GM19438 (cell line): ENCODE measurements around the gene CALR3.
"Not testable (repeated sequence)": the region's sequence is repeated elsewhere in the genome, so short reads cannot be mapped to it uniquely, and the experiment has no call there.

Experiments used
- ATAC-seq: cut with Tn5 transposase; IDR thresholded peaks from one replicate; pipeline ENCODE4 v1.9.1; 2021; ENCODE audit warnings: low read depth; ENCODE audit not compliant: unreplicated experiment

Gene CALR3

DNA sequence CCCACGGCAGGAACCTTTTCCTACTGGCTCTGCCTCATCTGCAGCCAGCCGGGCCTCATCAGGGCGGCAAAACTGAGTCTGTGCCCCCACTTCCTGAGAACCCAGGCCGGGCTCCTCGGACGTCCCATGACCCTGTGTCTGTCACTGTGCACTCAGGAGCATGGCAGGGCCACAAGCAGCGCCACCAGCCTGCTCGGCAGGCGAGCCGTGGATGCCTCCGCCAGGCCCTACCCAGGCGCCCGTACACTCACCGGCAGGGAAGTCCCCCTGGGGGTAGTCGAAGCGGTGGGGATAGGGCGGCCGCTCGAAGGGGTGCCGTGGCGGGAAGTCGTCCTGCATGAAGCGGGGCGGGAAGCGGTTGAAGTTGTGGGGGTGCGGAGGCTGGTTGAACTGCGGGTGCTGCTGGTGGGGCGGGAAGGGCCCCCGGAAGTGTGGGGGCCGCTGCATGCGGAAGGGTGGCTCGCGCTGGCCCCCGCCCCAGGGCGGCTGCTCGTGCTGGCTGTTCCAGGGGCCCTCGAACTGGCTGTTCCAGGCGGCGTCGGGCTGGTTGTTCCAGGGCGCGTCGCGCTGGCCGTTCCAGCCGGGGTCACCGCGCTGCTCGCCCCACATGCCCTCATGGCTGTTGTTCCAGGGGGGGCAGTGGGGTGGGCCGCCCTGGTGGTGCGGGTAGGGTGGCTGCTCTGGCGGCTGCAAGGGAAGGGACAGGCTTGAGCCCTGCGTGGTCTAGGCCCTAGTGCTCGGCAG lies 29.2 kb upstream of the CALR3 start:
- ATAC-seq, result no peak

GRCh38 chr19:16522559-16523377 lies 26.8 kb upstream of the CALR3 start:
- no peak for ATAC-seq

GRCh38 chr19:16521715-16522289 lies 25.8 kb upstream of the CALR3 start:
- no peak for ATAC-seq

- no peak for ATAC-seq
Observed at GRCh38 chr19:16520986-16521624, 25.1 kb upstream of the CALR3 start.

- no peak for ATAC-seq
Observed at GRCh38 chr19:16520074-16520973, 24.4 kb upstream of the CALR3 start.

- ATAC-seq, result no peak
Observed at GRCh38 chr19:16519230-16519687, 23.3 kb upstream of the CALR3 start.

DNA sequence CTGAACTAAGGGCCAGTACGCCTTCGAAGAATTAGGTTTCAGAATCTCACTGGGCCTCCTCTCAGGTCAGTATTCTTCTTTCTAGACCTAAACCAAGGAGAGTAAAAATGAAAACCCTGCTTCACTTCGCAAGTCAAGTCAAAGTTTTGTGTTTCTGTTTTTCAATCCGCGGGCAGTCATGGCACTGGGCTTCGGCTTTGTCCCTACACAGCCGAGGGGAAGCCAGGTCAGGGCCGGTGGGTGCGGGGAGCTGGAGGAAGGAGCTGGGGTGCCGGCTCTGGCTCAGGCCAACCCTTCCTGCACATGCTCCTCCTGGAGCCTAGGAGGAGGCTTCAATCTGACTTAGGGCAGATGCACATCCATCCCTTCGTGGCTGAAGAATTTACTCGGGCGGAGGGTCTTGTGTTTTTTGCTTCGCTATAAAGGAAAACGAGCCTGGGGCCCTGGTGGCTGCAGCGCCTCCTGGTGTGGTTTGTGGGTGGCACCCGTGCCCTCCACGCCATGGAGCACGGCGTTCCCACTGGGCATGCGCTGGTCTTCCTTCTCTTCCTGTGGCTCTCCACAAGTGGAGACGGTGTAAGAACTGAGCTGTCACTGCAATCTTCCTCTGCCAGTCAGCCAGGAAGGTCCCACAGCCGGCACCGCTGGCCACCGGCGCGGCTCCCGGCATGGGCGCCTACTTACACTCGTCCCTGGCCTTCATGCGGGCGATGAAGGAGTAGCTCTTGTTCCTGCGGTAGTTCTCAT lies 22.7 kb upstream of the CALR3 start:
- no peak for ATAC-seq

DNA sequence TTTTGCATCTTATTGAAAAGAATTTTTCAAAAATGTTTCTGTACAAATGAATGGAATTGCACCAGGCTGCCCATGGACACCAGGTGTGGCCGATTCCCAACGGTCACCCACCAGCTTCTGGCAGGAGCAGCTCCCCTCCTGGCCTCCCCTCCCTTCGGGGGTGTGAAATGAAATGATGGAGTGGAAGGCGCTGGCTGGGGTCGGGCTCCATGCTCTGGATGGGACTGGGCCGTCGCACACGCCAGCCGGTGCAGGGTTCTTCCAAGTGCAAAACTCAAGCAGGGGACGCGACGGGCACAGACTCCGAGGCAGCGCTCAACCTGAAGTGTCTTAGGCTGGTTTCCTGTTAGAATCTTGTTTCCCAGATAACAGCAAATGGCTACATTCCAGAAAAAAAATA lies 22.1 kb upstream of the CALR3 start:
- ATAC-seq, result no peak

DNA sequence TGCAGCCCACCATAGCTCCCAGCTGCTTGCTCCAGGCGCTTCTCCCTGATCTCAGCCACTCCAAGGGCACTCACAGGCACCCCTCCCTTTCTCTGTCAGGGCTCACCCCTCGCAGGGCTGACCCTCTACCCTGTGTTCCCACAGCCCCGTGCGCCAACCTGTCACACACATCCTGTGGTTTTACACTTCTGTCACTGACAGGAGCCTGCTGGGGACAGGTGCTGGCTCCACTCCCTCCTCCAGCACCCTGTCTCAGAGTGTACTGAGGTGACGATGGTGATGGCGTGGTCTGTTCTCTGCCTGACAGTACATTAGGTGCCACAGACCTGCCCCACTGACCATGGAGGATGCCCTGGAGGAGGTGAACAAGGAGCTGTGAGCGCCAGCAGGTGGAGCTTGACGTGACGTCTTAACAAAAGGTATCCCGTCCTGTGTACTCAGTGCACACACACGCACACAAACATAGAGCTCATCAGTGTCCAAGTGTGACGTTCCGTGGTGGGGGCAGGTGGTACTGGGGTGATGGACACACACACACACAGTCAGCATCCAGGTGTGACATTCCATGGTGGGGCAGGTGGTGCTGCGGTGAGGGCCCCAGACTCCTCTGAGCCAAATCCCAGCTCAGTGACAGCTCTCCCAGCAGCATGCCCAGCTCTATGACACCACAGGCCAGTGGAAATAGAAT lies 21.1 kb upstream of the CALR3 start:
- ATAC-seq, result no peak

DNA sequence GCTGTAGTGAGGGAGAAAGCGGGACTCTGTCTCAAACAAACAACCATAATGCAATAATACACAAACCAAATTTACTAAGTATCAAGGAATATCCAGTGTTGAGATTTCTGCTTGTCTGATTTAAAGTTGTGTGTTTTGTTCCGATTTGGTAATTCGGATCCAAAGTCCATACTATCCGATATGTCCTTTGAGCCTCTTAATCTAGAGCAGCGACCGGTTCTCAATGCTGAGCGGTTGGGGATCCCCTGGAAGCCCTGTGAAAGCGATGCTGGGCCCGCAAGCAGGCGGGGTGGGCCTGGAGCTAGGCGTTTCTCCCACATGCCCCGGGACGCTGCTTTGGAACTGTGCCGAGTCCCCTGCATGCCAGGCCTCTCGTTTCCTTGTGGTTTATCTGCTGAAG lies 20.4 kb upstream of the CALR3 start:
- ATAC-seq, result no peak

DNA sequence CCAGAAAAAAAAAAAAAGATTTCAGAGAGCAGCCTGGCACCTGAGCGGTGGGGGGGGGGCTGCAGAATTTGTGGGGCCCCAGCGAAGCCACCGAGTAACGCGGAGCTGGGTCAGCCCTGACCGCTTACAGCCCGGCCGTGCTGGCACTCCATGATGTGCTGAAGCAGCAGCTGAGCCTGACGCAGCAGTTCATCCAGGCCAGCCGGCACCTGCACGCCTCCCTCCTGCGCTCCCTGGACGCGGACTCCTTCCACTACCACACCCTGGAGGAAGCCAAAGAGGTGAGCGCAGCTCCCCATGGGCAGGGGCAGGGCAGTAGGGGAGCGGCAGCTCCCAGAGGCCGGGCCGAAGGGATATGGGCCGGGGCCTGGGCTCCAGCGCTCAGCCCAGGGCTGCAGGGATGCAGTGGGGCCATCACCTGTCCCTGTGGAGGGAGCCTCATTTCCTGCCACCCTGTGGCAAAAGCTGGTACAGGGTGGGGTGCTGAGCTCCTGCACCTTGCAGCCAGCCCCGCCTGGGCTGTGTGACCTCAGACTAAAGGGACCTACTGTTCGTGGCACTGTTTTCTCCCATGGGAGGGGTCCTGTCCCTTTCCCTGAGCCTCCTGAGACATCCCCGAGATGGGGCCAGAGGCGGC lies 18.5 kb upstream of the CALR3 start:
- no peak for ATAC-seq

DNA sequence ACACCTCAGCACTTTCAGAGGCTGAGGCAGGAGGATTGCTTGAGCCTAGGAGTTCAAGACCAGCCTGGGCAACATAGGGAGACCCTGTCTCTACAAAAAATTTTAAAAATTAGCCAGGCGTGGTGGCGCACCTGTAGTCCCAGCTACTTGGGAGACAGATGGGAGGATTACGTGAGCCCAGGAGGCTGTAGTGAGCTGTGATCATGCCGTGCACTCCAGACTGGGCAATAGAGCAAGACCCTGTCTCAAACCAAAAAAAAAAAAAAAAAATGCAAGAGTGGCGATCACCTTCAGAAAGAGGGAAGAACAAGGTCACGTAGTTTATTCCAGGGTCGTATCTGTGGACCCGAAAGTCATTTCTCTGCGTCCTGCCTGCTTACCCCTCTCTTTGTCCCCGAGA lies 16.6 kb upstream of the CALR3 start:
- not testable (repeated sequence) for ATAC-seq

GRCh38 chr19:16509141-16510061 lies 13.4 kb upstream of the CALR3 start:
- ATAC-seq, result no peak

DNA sequence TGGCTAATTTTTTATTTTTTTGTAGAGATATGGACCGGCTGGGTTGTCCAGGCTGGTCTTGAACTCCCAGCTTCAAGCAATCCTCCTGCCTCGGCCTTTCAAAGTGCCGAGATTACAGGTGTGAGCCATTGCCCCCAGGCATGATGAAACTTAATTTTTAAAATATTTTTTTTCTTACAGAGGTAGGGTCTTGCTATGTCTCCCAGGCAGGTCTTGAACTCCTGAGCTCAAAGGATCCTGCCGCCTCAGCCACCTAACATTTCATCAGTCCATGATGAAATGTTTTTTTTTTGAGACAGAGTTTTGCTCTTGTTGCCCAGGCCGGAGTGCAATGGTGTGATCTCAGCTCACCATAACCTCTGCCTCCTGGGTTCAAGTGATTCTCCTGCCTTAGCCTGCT lies 12.6 kb upstream of the CALR3 start:
- ATAC-seq, result no peak

GRCh38 chr19:16506961-16507360 lies 11.0 kb upstream of the CALR3 start:
- ATAC-seq, result no peak

GRCh38 chr19:16506161-16506560 lies 10.2 kb upstream of the CALR3 start:
- not testable (repeated sequence) for ATAC-seq

GRCh38 chr19:16504271-16504670 lies 8.3 kb upstream of the CALR3 start:
- no peak for ATAC-seq
